ENCODE results near the gene TRA2B. TPM values are rescaled to one million over a fixed set of nuclear protein-coding genes. Genes with fewer than 3 reads are reported as not detected.
A peak's percentile ranks its signal among the peaks of the same experiment; 100 is the strongest.

The TRA2B gene
- 100 to 1,000 TPM; 179 to 181 TPM for total RNA-seq
- 100 to 1,000 TPM; 121 to 178 TPM for polyA plus RNA-seq

DNA sequence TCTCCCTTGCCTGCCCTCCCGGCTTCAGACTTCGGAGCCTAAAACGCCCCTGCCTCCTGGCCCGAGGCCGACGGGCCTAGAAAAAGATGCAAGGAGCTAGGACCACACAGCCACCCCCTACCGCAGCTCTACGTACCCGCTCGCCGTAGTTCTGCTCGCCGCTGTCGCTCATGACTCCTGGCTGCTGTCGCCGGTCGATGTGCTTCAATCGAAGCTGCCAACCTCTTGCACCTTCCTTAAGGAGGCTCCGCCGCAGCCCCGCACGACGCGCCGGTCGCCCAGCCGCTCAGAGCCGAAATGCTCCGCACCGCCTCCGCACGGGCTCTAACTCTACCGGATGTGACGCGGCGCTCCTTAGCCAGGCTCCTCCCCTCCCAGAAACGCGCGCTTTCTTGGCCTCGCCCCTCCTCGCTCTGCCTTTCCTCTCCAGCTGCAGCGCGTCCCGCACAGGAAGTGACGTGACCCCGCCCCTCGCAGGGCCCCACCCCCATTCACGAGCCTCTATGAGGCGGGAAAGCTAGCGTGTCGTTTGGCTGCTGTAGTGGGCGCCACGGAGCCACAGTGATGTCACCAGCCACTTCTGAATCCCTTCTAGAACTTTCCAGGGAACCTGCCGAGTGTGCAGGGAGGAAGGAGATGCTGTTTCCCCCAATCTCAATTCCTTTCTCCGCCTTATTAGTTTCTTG is at the start of gene TRA2B:
TSS of gene TRA2B (minus strand) at position 326 of the 686 bp plus-strand sequence. CDS start at position 172, 154 bp downstream.
- peak within 1 kb of the TSS; percentile 100 for H3K27ac Mint-ChIP-seq
- no peaks in the 10 kb centered on the region for H3K36me3 ChIP-seq (ENCODE audit: insufficient read depth, low read length)
- POLR2A ChIA-PET (ENCODE audit: partially characterized antibody): interaction anchor here (0.9 to 3.9 kb wide), 24 partner anchors 11 to 1802 kb away, joined by 3 to 95 read pairs (median 6); partner anchors contain the start of genes DNAJB11, EIF4A2, ETV5 and RPL39L
- peaks cover 32% of the 10 kb centered on the region for H3K4me1 ChIP-seq (ENCODE audit: insufficient read depth, low read length)
- H3K36me3 Mint-ChIP-seq: peaks cover 8 to 47% of the 10 kb centered on the region in 2 donors
- DNase-seq: peak; percentile 97 to 99 (median 99)
- CTCF ChIA-PET (ENCODE audit: partially characterized antibody): interaction anchor here (1.0 to 1.5 kb wide), 4 partner anchors 10 to 634 kb away, joined by 3 to 5 read pairs (median 3); partner anchors contain the start of gene DNAJB11
- peak within 1 kb of the TSS; percentile 99 for H3K27ac ChIP-seq (ENCODE audit: low read depth, low read length)
- H3K27me3 Mint-ChIP-seq: no peaks in the 10 kb centered on the region
- intact Hi-C loops (cut with micrococcal nuclease): loop anchor here (1.0 to 10.0 kb wide), 8 partner anchors 9 to 1089 kb away; partner anchors contain the start of genes EIF4A2, IGF2BP2, RFC4 and SENP2
- no peaks in the 10 kb centered on the region for H3K27me3 ChIP-seq (ENCODE audit: insufficient read depth, low read length)
- peaks cover 0 to 3% (median 0%) of the 10 kb centered on the region in 8 donors for H3K9me3 Mint-ChIP-seq
- peak within 1 kb of the TSS; percentile 98 to 100 (median 100) for H3K4me3 Mint-ChIP-seq
- peak within 1 kb of the TSS; percentile 98 for H3K4me3 ChIP-seq (ENCODE audit: low read length in 2 of 2)
- H3K4me1 Mint-ChIP-seq: peaks cover 26 to 62% (median 35%) of the 10 kb centered on the region in 4 donors
- no peaks in the 10 kb centered on the region for H3K9me3 ChIP-seq (ENCODE audit: control insufficient read depth in 1 of 2, low read length in 2 of 2)

DNA sequence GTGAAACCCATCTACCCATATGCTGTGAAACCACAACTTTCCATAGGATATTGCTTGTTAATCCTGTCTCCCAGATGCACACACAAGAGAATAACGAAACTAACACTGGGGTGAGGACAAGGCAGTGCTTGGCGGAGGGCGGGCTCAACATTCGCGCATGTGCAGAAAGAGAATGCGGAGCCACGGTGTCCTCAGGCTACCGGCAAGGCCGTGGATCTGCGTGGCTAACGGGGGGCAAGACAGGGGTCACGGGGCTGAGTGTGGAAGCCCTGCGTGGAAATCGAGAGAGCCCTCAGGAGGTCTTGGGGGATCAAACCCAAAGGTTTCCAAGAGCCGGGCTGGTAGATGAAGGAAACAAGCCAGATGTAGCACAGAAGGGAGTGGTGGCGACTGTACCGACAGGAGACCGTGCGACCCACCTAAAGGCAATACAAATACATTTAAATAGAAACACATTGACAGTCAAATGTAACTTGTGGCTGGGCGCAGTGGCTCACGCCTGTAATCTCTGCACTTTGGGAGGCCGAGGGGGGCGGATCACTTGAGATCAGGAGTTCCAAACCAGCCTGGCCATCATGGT is 48.5 kb upstream of the TRA2B start:
- no peak overlapping the region for H3K27ac ChIP-seq (ENCODE audit: low read depth, low read length)
- CTCF ChIA-PET (ENCODE audit: partially characterized antibody): interaction anchor here (1.0 to 3.7 kb wide), 5 partner anchors 9 to 630 kb away, joined by 3 to 18 read pairs (median 9); partner anchors contain the start of gene AHSG
- no peak overlapping the region for H3K27ac Mint-ChIP-seq
- DNase-seq: no peak
- intact Hi-C loops (cut with micrococcal nuclease): no loop called here
- H3K9me3 Mint-ChIP-seq: peaks cover 0 to 2% (median 0%) of the 10 kb centered on the region in 8 donors
- H3K27me3 ChIP-seq (ENCODE audit: insufficient read depth, low read length): no peaks in the 10 kb centered on the region
- no peak overlapping the region for H3K4me3 ChIP-seq (ENCODE audit: low read length in 2 of 2)
- H3K36me3 ChIP-seq (ENCODE audit: insufficient read depth, low read length): no peaks in the 10 kb centered on the region
- no peaks in the 10 kb centered on the region for H3K36me3 Mint-ChIP-seq
- POLR2A ChIA-PET (ENCODE audit: partially characterized antibody): no interaction called here
- no peaks in the 10 kb centered on the region for H3K9me3 ChIP-seq (ENCODE audit: control insufficient read depth in 1 of 2, low read length in 2 of 2)
- H3K4me3 Mint-ChIP-seq: peak overlapping the region in 1 of 8 donors; percentile 21
- peaks cover 3% of the 10 kb centered on the region for H3K4me1 ChIP-seq (ENCODE audit: insufficient read depth, low read length)
- H3K27me3 Mint-ChIP-seq: peaks cover 4% of the 10 kb centered on the region in 2 donors
- H3K4me1 Mint-ChIP-seq: peaks cover 0 to 8% (median 2%) of the 10 kb centered on the region in 4 donors

DNA sequence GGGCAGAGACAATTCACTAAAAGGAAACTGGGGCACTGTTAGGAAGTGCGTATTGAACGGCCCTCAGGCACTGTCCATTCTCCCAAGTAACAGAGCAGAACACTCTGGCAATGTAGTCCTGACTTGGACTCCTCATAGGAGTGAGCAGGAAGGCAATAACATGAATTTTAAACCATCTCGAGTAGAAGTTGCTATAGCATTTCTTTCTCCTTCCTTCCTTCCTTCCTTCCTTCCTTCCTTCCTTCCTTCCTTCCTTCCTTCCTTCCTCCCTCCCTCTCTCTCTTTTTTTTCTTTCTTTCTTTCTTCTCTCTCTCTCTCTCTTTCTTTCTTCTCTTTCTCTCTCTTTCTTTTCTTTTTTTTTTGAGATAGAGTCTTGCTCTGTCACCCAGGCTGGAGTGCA is 46.4 kb upstream of the TRA2B start:
- no peak overlapping the region for H3K4me3 Mint-ChIP-seq
- no peak for DNase-seq
- no peaks in the 10 kb centered on the region for H3K9me3 ChIP-seq (ENCODE audit: control insufficient read depth in 1 of 2, low read length in 2 of 2)
- H3K9me3 Mint-ChIP-seq: no peaks in the 10 kb centered on the region
- intact Hi-C loops (cut with micrococcal nuclease): no loop called here
- peaks cover 3% of the 10 kb centered on the region for H3K4me1 ChIP-seq (ENCODE audit: insufficient read depth, low read length)
- H3K36me3 ChIP-seq (ENCODE audit: insufficient read depth, low read length): no peaks in the 10 kb centered on the region
- H3K27ac ChIP-seq (ENCODE audit: low read depth, low read length): no peak overlapping the region
- CTCF ChIA-PET (ENCODE audit: partially characterized antibody): interaction anchor here (0.8 to 0.9 kb wide), 2 partner anchors 41 to 555 kb away, joined by 4 to 7 read pairs; no protein-coding TSS in a partner anchor
- no peak overlapping the region for H3K4me3 ChIP-seq (ENCODE audit: low read length in 2 of 2)
- peaks cover 4% of the 10 kb centered on the region in 2 donors for H3K27me3 Mint-ChIP-seq
- H3K27me3 ChIP-seq (ENCODE audit: insufficient read depth, low read length): no peaks in the 10 kb centered on the region
- H3K36me3 Mint-ChIP-seq: no peaks in the 10 kb centered on the region
- peaks cover 0 to 8% (median 2%) of the 10 kb centered on the region in 4 donors for H3K4me1 Mint-ChIP-seq
- POLR2A ChIA-PET (ENCODE audit: partially characterized antibody): no interaction called here
- no peak overlapping the region for H3K27ac Mint-ChIP-seq

DNA sequence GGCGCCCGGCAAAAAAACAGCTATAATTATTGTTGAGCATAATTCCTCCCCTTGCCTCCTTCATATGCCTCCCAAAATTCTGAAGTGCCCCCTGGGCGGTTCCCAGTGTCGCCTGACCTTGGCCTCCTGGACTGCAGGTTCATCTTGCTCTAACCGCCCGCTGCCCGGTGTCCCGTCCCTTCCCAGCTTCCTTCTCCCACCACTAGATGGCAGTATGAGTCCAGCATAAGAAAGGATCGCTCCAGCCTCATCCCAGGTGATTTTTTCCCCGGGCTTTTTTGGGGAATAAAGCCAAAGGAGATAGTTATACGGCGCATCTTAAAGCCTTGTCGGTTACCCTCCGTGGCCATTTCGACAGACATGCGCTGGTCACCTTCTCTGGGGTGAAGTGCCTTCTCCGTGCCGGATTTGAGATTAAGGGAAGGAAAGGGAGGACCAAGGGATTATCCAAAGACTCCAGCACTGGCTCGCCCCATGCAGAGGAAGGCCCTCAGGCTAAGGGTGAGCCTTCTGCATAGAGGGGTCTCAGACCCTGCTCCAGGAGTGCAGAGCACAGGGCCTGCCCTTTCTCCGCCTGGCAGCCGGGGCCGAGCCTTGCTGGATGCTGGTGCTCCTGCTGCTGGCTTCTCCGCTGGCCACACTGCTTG is 45.8 kb upstream of the TRA2B start:
- no peak overlapping the region for H3K27ac ChIP-seq (ENCODE audit: low read depth, low read length)
- no peaks in the 10 kb centered on the region for H3K9me3 ChIP-seq (ENCODE audit: control insufficient read depth in 1 of 2, low read length in 2 of 2)
- H3K36me3 Mint-ChIP-seq: no peaks in the 10 kb centered on the region
- no peaks in the 10 kb centered on the region for H3K36me3 ChIP-seq (ENCODE audit: insufficient read depth, low read length)
- intact Hi-C loops (cut with micrococcal nuclease): loop anchor here (1.0 to 2.0 kb wide), 3 partner anchors 259 to 634 kb away; no protein-coding TSS in a partner anchor
- H3K27me3 Mint-ChIP-seq: peaks cover 4% of the 10 kb centered on the region in 2 donors
- H3K4me1 Mint-ChIP-seq: peaks cover 0 to 8% (median 2%) of the 10 kb centered on the region in 4 donors
- H3K27me3 ChIP-seq (ENCODE audit: insufficient read depth, low read length): no peaks in the 10 kb centered on the region
- no peak overlapping the region for H3K27ac Mint-ChIP-seq
- peak overlapping the region in 1 of 8 donors; percentile 11 for H3K4me3 Mint-ChIP-seq
- H3K4me1 ChIP-seq (ENCODE audit: insufficient read depth, low read length): peaks cover 3% of the 10 kb centered on the region
- no peak overlapping the region for H3K4me3 ChIP-seq (ENCODE audit: low read length in 2 of 2)
- CTCF ChIA-PET (ENCODE audit: partially characterized antibody): interaction anchor here (0.7 to 7.9 kb wide), 34 partner anchors 9 to 1366 kb away, joined by 3 to 185 read pairs (median 4); partner anchors contain the start of gene AHSG
- POLR2A ChIA-PET (ENCODE audit: partially characterized antibody): interaction anchor here (0.8 to 0.9 kb wide), 2 partner anchors 557 to 558 kb away, joined by 3 read pairs; no protein-coding TSS in a partner anchor
- peak in 4 of 5 donors; percentile 47 to 62 (median 51) for DNase-seq
- H3K9me3 Mint-ChIP-seq: no peaks in the 10 kb centered on the region

DNA sequence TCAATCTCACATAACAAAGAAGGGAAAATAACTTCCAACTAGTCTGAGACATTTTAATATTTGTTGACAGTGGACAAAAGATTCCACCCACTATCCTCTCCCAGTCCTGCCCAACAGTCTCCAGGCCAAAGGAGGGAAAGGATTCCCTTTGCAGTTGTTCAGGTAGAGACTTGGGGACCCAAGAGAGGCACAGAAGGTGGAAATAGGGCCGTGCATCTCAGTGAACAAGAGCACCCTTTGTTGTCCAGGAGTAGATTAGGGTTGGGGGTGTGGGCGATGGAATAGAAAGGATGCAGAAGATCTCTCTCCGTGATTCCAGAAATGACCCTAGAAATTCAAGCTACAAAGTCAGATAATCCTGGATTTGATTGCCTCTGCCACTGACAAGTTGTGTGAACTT is 44.8 kb upstream of the TRA2B start:
- Mint-ChIP-seq H3K36me3 (no peaks in the 10 kb centered on the region), H3K4me1 (peaks cover 0 to 8% (median 2%) of the 10 kb centered on the region in 4 donors), H3K27ac (no peak overlapping the region), H3K4me3 (no peak overlapping the region), H3K9me3 (no peaks in the 10 kb centered on the region), H3K27me3 (peaks cover 4% of the 10 kb centered on the region in 2 donors)
- intact Hi-C loops (cut with micrococcal nuclease): loop anchor here (1.0 to 2.0 kb wide), 3 partner anchors 260 to 635 kb away; no protein-coding TSS in a partner anchor
- ChIA-PET POLR2A (ENCODE audit: partially characterized antibody) (no interaction called here), CTCF (ENCODE audit: partially characterized antibody) (interaction anchor here (0.7 to 7.9 kb wide), 32 partner anchors 9 to 839 kb away, joined by 3 to 185 read pairs (median 4); partner anchors contain the start of gene AHSG)
- H3K27me3 ChIP-seq (ENCODE audit: insufficient read depth, low read length): no peaks in the 10 kb centered on the region
- H3K4me1 ChIP-seq (ENCODE audit: insufficient read depth, low read length): peaks cover 3% of the 10 kb centered on the region
- H3K9me3 ChIP-seq (ENCODE audit: control insufficient read depth in 1 of 2, low read length in 2 of 2): no peaks in the 10 kb centered on the region
- no peak overlapping the region for H3K27ac ChIP-seq (ENCODE audit: low read depth, low read length)
- DNase-seq: no peak
- H3K36me3 ChIP-seq (ENCODE audit: insufficient read depth, low read length): no peaks in the 10 kb centered on the region
- no peak overlapping the region for H3K4me3 ChIP-seq (ENCODE audit: low read length in 2 of 2)

DNA sequence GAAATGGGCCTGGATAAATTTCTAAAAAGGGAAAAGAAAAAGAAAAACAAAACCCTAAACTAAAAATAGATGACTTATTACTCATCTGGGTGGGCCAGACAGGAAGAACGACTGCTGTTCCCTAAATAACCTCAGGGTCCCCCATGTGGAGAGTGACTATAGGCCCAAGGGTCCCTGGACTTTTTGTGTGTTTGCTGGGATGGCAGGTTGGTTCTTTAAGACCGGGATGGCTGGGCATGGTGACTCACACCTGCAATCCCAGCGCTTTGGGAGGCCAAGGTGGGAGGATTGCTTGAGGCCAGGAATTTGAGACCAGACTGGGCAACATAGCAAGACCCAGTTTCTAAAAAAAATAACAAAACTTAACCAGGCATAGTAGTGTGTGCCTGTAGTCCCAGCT is 43.8 kb upstream of the TRA2B start:
- Histone ChIP-seq H3K27me3 (ENCODE audit: insufficient read depth, low read length) (no peaks in the 10 kb centered on the region), H3K4me1 (ENCODE audit: insufficient read depth, low read length) (peaks cover 3% of the 10 kb centered on the region), H3K36me3 (ENCODE audit: insufficient read depth, low read length) (no peaks in the 10 kb centered on the region), H3K9me3 (ENCODE audit: control insufficient read depth in 1 of 2, low read length in 2 of 2) (no peaks in the 10 kb centered on the region), H3K4me3 (ENCODE audit: low read length in 2 of 2) (no peak overlapping the region), H3K27ac (ENCODE audit: low read depth, low read length) (no peak overlapping the region)
- Mint-ChIP-seq H3K4me3 (no peak overlapping the region), H3K4me1 (peaks cover 3 to 13% (median 6%) of the 10 kb centered on the region in 4 donors), H3K9me3 (no peaks in the 10 kb centered on the region), H3K36me3 (no peaks in the 10 kb centered on the region), H3K27ac (peak overlapping the region in 1 of 7 donors; percentile 29), H3K27me3 (peaks cover 4% of the 10 kb centered on the region in 2 donors)
- ChIA-PET POLR2A (ENCODE audit: partially characterized antibody) (interaction anchor here (0.6 kb wide), 1 partner anchor 38 kb away, joined by 3 read pairs; no protein-coding TSS in a partner anchor), CTCF (ENCODE audit: partially characterized antibody) (interaction anchor here (0.6 to 7.9 kb wide), 11 partner anchors 11 to 840 kb away, joined by 3 to 185 read pairs (median 6); partner anchors contain the start of gene AHSG)
- intact Hi-C loops (cut with micrococcal nuclease): loop anchor here (2.0 kb wide), 1 partner anchor 261 kb away; no protein-coding TSS in a partner anchor
- DNase-seq: no peak

Measured in CD4-positive, alpha-beta memory T cell (primary cell).